Trophoblast cell (in vitro differentiated cells and primary cell): ENCODE data around the gene SEC11C.

Experiments used
- DNase-seq, 2 donors: peaks; one replicate each; pipeline ENCODE4 v3.0.0-alpha.2; 2016
- H2AFZ ChIP-seq: 2 replicates; pipeline ENCODE4 v1.6.1; 2013; ENCODE audit warnings: low read length, moderate library complexity, mild to moderate bottlenecking; ENCODE audit not compliant: insufficient read depth, poor library complexity
- H2AK5ac ChIP-seq: 2 replicates; pipeline ENCODE4 v1.6.1; 2013; ENCODE audit warnings: mild to moderate bottlenecking, low read length
- H2BK120ac ChIP-seq: 2 replicates; pipeline ENCODE4 v1.6.1; 2013; ENCODE audit warnings: low read length, mild to moderate bottlenecking, moderate library complexity; ENCODE audit not compliant: insufficient read depth, poor library complexity
- H2BK12ac ChIP-seq: 2 replicates; pipeline ENCODE4 v1.6.1; 2013; ENCODE audit warnings: mild to moderate bottlenecking, low read length, moderate library complexity
- H2BK5ac ChIP-seq: 2 replicates; pipeline ENCODE4 v1.6.1; 2013; ENCODE audit warnings: low read length, low read depth, moderate library complexity, mild to moderate bottlenecking; ENCODE audit not compliant: poor library complexity
- H3K14ac ChIP-seq: 2 replicates; pipeline ENCODE4 v1.6.1; 2013; ENCODE audit warnings: mild to moderate bottlenecking, low read length
- H3K18ac ChIP-seq: 2 replicates; pipeline ENCODE4 v1.6.1; 2013; ENCODE audit warnings: mild to moderate bottlenecking, low read length
- H3K23ac ChIP-seq: 2 replicates; pipeline ENCODE4 v1.6.1; 2013; ENCODE audit warnings: low read length
- H3K27ac ChIP-seq: 2 replicates; pipeline ENCODE4 v1.5.1; 2013; ENCODE audit warnings: low read depth, mild to moderate bottlenecking, inconsistent platforms, low read length, moderate library complexity
- H3K27me3 ChIP-seq: 2 replicates; pipeline ENCODE4 v1.6.1; 2013; ENCODE audit warnings: inconsistent platforms, mild to moderate bottlenecking, low read length, moderate library complexity; ENCODE audit not compliant: insufficient read depth
- H3K36me3 ChIP-seq, 2 experiments: 1 replicate in 1 of 2; 2 replicates in 1 of 2; pipeline ENCODE4 v1.6.1; 2013; ENCODE audit warnings: low read length in 2 of 2, mild to moderate bottlenecking in 2 of 2, moderate library complexity in 1 of 2; ENCODE audit not compliant: insufficient read depth in 2 of 2, control insufficient read depth in 1 of 2
- H3K4ac ChIP-seq: 2 replicates; pipeline ENCODE4 v1.6.1; 2013; ENCODE audit warnings: low read depth, mild to moderate bottlenecking, low read length, moderate library complexity
- H3K4me1 ChIP-seq, 2 experiments: 1 replicate in 1 of 2; 2 replicates in 1 of 2; pipeline ENCODE4 v1.6.1; 2013; ENCODE audit warnings: low read length in 2 of 2, mild to moderate bottlenecking in 2 of 2, moderate library complexity in 1 of 2; ENCODE audit not compliant: insufficient read depth in 2 of 2, control insufficient read depth in 1 of 2
- H3K4me2 ChIP-seq: 2 replicates; pipeline ENCODE4 v1.6.1; 2013; ENCODE audit warnings: inconsistent platforms, mild to moderate bottlenecking, low read length, moderate library complexity
- H3K4me3 ChIP-seq: 2 replicates; pipeline ENCODE4 v1.5.1; 2013; ENCODE audit warnings: mild to moderate bottlenecking, low read depth, low read length, inconsistent platforms
- H3K79me1 ChIP-seq: one replicate; pipeline ENCODE4 v1.6.1; 2013; ENCODE audit warnings: low read length
- H3K79me2 ChIP-seq: 2 replicates; pipeline ENCODE4 v1.6.1; 2013; ENCODE audit warnings: low read length, mild to moderate bottlenecking; ENCODE audit not compliant: control insufficient read depth, insufficient read depth, poor library complexity
- H3K9ac ChIP-seq: 2 replicates; pipeline ENCODE4 v1.6.1; 2013; ENCODE audit warnings: mild to moderate bottlenecking, low read length
- H3K9me3 ChIP-seq: 2 replicates; pipeline ENCODE4 v1.6.1; 2013; ENCODE audit warnings: low read depth, mild to moderate bottlenecking, control low read depth, inconsistent platforms, low read length; ENCODE audit not compliant: insufficient read depth
- H4K12ac ChIP-seq: 2 replicates; pipeline ENCODE4 v1.6.1; 2013; ENCODE audit warnings: low read depth, mild to moderate bottlenecking, low read length, moderate library complexity
- H4K8ac ChIP-seq: 2 replicates; pipeline ENCODE4 v1.6.1; 2013; ENCODE audit warnings: low read depth, mild to moderate bottlenecking, low read length, moderate library complexity
- H4K91ac ChIP-seq: one replicate; pipeline ENCODE4 v1.6.1; 2013; ENCODE audit warnings: low read depth, mild to moderate bottlenecking, low read length, moderate library complexity
- WGBS: extraction: QIAGEN DNeasy Blood & Tissue Kit; methylation state at CpG from one replicate; pipeline ENCODE4 v1.1.7; 2013; ENCODE audit warnings: missing lambda C conversion rate; ENCODE audit not compliant: insufficient read length, insufficient coverage; ENCODE audit errors: extremely low coverage; 5-methylcytosine and 5-hydroxymethylcytosine counted together

Gene SEC11C

DNA sequence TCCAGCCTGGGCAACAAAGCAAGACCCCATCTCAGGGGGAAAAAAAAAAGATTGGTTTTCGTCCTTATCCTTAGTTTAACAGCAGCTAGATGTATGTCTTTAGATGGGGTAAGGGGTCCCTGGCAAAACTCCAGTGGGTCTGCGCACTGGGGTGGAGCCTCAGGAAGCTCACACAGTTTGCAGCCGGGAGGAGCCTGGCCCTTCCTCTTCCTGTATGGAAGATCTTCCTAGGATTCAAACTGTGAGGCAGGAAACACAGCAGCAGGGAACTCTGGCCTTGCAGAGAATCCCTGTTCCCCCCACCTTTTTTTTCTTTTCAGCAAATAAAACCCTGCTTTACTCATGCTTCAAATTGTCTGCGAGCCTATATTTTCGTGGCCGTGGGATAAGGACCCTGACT, 67.8 kb downstream of the SEC11C start:
- Histone ChIP-seq H3K4ac (no peak overlapping the region), H3K9ac (no peak overlapping the region), H3K79me1 (no peaks in the 10 kb centered on the region), H2AK5ac (no peak overlapping the region), H3K36me3 (no peaks in the 10 kb centered on the region), H3K27ac (no peak overlapping the region), H3K27me3 (no peaks in the 10 kb centered on the region), H2BK12ac (no peak overlapping the region), H3K4me1 (no peaks in the 10 kb centered on the region), H3K4me3 (no peak overlapping the region), H4K91ac (no peak overlapping the region), H2BK5ac (no peak overlapping the region), H3K4me2 (no peak overlapping the region), H3K14ac (no peak overlapping the region), H2BK120ac (no peak overlapping the region), H2AFZ (no peak overlapping the region), H4K12ac (no peak overlapping the region), H3K23ac (no peak overlapping the region), H4K8ac (no peak overlapping the region), H3K18ac (no peak overlapping the region), H3K9me3 (no peaks in the 10 kb centered on the region), H3K79me2 (no peaks in the 10 kb centered on the region)
- WGBS, result no CpG with 5 or more reads among the region's 6 CpGs
- no peak for DNase-seq
